Cardiac muscle cell (in vitro differentiated cells and primary cell): Measurements from ENCODE around the gene PLXDC1. TPM values are rescaled to one million over a fixed set of nuclear protein-coding genes. Genes with fewer than 3 reads are reported as not detected.
A peak's percentile ranks its signal among the peaks of the same experiment; 100 is the strongest.
"Not testable (repeated sequence)": the region's sequence is repeated elsewhere in the genome, so short reads cannot be mapped to it uniquely, and the experiment has no call there.

Source experiments
- DNase-seq, 2 donors: peaks; one replicate each; pipeline versions ENCODE4 v3.0.0 to v3.0.0-alpha.2; 2010 to 2017; ENCODE audit warnings: low read depth in 1 of 2, low spot score in 1 of 2
- H3K27ac ChIP-seq: fragments of 200-600 bp; sonication (generic); 2 replicates; pipeline ENCODE4 v1.5.1; 2016
- H3K27me3 ChIP-seq: fragments of 200-600 bp; sonication (generic); 2 replicates; pipeline ENCODE4 v1.6.0; 2016; ENCODE audit warnings: control low read depth
- H3K36me3 ChIP-seq: fragments of 200-600 bp; sonication (generic); 2 replicates; pipeline ENCODE4 v1.5.1; 2016; ENCODE audit warnings: control low read depth
- H3K4me1 ChIP-seq: fragments of 200-600 bp; sonication (generic); 2 replicates; pipeline ENCODE4 v1.8.1; 2017; ENCODE audit warnings: low read depth, mild to moderate bottlenecking, mixed run types
- H3K4me3 ChIP-seq: fragments of 200-600 bp; sonication (generic); 2 replicates; pipeline ENCODE4 v1.5.1; 2016; ENCODE audit warnings: mild to moderate bottlenecking
- H3K9me3 ChIP-seq: fragments of 200-600 bp; sonication (generic); 2 replicates; pipeline ENCODE4 v1.5.1; 2017; ENCODE audit warnings: low read depth, mild to moderate bottlenecking, control low read depth
- polyA plus RNA-seq: library from polyadenylated mRNA; unstranded; fragments of >200 nt; fragmentation: Nextera tagmentation; extraction: Ambion mirVana; gene quantifications from 2 replicates; pipeline ENCODE4 v1.2.1, GENCODE V29; 2016
- total RNA-seq: library from RNA; depleted of rRNA; stranded (reverse); fragments of >200 nt; gene quantifications from 2 replicates; pipeline ENCODE4 v1.2.3, GENCODE V29; 2016
- TF ChIP-seq, protein P1 (sequence below): IDR thresholded peaks from 2 replicates; pipeline ENCODE4 v1.5.1; 2012; ENCODE audit warnings: low read depth, mild to moderate bottlenecking, low read length

PLXDC1 gene
- total and polyA plus RNA-seq, 2 experiments from 2014 or later = 6.3 to 25.0 TPM

DNA sequence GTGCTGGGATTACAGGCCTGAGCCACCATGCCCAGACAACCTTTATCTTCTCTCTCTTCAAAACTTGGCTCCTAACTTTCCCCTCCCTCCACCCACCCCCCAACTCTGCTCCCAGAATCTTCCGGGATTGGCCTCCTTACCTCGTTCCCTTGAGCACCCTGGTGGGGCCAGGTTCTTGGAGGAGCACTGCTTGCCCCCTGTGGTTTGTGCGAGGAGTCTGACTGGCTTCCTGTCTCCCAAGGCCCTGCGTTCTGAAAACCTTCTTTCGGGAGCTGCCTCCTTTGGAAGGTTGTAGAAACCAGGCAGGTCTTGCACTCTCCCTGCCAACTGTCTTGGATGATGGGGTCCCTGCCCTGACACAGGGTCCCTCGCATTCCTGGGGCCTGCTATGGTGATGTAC is 19.8 kb downstream of the PLXDC1 start:
- Histone ChIP-seq H3K36me3 (no peaks in the 10 kb centered on the region), H3K27me3 (no peaks in the 10 kb centered on the region), H3K4me3 (no peak overlapping the region), H3K9me3 (no peaks in the 10 kb centered on the region), H3K27ac (no peak overlapping the region), H3K4me1 (no peaks in the 10 kb centered on the region)
- TF ChIP-seq, protein P1, sequence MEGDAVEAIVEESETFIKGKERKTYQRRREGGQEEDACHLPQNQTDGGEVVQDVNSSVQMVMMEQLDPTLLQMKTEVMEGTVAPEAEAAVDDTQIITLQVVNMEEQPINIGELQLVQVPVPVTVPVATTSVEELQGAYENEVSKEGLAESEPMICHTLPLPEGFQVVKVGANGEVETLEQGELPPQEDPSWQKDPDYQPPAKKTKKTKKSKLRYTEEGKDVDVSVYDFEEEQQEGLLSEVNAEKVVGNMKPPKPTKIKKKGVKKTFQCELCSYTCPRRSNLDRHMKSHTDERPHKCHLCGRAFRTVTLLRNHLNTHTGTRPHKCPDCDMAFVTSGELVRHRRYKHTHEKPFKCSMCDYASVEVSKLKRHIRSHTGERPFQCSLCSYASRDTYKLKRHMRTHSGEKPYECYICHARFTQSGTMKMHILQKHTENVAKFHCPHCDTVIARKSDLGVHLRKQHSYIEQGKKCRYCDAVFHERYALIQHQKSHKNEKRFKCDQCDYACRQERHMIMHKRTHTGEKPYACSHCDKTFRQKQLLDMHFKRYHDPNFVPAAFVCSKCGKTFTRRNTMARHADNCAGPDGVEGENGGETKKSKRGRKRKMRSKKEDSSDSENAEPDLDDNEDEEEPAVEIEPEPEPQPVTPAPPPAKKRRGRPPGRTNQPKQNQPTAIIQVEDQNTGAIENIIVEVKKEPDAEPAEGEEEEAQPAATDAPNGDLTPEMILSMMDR = no peak
- DNase-seq = peak in 1 of 2 donors; percentile 45

DNA sequence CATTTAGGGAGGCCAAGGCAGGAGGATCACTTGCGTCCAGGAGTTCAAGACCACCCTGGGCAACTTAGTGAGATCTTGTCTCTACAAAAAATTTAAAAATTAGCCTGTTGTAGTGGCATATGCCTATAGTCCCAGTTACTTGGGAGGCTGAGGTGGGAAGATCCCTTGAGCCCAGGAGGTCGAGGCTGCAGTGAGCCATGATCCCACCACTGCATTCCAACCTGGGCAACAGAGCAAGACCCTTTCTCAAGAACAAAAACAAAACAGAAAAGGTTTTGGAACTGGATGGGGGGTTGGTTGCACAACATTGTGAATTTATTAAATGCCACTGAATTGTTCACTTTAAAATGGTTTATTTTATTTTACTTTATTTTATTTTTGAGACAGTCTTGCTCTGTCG is 21.2 kb downstream of the PLXDC1 start:
- no peak overlapping the region for H3K4me3 ChIP-seq
- no peaks in the 10 kb centered on the region for H3K36me3 ChIP-seq
- no peak overlapping the region for H3K27ac ChIP-seq
- no peaks in the 10 kb centered on the region for H3K27me3 ChIP-seq
- no peak for DNase-seq
- no peaks in the 10 kb centered on the region for H3K9me3 ChIP-seq
- H3K4me1 ChIP-seq = no peaks in the 10 kb centered on the region
- TF ChIP-seq, protein P1 = no peak

DNA sequence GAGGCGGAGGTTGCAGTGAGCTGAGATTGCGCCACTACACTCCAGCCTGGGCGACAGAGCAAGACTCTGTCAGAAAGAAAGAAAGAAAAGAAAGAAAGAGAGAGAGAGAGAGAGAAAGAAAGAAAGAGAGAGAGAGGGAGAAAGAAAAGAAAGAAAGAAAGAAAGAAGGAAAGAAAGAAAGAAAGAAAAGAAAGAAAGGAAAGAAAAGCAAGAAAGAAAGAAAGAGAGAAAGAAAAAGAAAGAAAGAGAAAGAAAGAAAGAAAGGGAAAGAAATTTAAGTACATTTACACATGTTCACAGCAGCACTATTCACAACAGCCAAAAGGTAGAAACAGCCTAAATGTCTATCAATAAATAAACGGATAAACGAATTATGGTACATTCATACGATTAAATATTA is 21.9 kb downstream of the PLXDC1 start:
- H3K4me1 ChIP-seq, H3K36me3 ChIP-seq, H3K27me3 ChIP-seq: not testable (repeated sequence)

DNA sequence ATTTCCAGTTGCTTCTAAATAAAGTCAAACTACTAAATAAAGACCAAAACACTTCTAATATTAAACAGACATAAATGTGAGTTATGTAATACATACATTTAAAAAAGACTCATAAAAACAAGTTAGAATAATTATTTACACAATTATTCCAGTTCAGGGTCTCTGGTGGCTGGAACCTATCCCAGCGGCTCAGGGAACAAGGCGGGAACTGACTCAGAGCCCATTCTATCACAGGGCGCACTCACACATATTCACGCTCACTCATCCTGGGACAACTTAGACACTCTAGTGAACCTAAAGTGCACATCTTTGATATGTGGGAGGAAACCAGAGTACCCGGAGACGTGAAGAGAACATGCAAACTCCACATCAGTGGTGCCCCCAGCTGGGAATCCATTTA is 25.0 kb downstream of the PLXDC1 start:
- Histone ChIP-seq H3K4me1 (no peaks in the 10 kb centered on the region), H3K36me3 (no peaks in the 10 kb centered on the region), H3K4me3 (no peak overlapping the region), H3K9me3 (no peaks in the 10 kb centered on the region), H3K27me3 (no peaks in the 10 kb centered on the region), H3K27ac (no peak overlapping the region)
- TF ChIP-seq, protein P1 = no peak
- DNase-seq = no peak

More for the DNA sequence above, 21.9 kb downstream of the PLXDC1 start:
- DNase-seq, H3K9me3 ChIP-seq, H3K4me3 ChIP-seq, H3K27ac ChIP-seq: not testable (repeated sequence)

DNA sequence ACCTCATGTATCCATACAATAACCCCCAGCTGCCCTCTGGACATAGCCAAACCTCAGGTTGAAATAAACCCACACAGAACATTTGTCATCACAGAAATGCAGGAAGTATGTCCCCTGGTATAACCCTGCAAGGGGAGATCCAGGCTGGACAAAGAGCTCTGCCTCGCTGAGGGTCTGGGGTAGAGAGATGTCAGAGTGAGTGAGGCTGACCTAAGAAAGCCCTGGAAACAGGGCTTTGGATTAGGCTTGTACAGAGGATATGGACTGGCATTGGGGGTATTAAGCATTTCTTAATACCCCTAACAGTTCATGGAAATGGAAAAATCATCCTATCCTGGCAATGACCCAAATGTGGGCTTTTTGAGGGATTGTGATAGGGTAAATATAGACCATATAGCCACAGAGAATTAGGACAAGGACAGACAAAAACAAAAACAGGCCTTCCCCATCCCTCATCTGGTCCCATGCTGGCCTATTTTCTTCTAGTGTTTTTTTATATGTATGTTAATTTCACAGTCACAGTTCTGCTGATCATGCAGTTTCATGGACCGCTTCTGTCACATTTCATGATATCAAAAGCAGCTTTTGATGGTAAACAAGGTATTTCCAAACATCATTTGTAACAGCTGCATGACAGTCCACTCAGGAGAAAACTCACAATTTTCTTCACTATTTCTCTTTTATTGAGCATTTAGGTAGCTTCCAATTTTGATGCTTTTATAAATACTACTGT is 26.1 kb downstream of the PLXDC1 start:
- H3K9me3 ChIP-seq = no peaks in the 10 kb centered on the region
- no peak for DNase-seq
- no peaks in the 10 kb centered on the region for H3K4me1 ChIP-seq
- TF ChIP-seq, protein P1 = no peak
- no peaks in the 10 kb centered on the region for H3K36me3 ChIP-seq
- H3K4me3 ChIP-seq = no peak overlapping the region
- H3K27ac ChIP-seq = no peak overlapping the region
- H3K27me3 ChIP-seq = no peaks in the 10 kb centered on the region

DNA sequence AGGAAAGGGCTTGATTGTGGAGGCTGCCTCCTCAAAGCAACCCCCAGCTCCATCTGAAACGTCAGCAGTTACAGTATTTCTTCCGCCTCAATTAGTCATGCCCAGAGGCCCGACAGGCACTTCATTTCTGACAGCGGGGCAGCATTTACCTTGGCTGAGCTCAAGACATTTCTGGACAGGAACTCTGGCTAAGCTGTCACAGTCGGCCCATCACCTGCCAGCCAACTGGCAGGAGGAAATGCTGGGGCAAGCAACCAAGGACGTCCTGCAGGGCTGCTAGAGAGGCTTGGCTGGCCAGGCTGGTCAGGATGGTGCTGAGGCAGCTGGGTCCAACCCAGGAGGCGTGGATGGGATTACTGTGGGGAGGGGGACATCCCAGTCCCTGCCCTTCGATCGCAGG is 27.8 kb downstream of the PLXDC1 start:
- no peaks in the 10 kb centered on the region for H3K27me3 ChIP-seq
- no peaks in the 10 kb centered on the region for H3K4me1 ChIP-seq
- no peak for DNase-seq
- H3K27ac ChIP-seq = no peak overlapping the region
- no peak overlapping the region for H3K4me3 ChIP-seq
- TF ChIP-seq, protein P1 = no peak
- no peaks in the 10 kb centered on the region for H3K9me3 ChIP-seq
- no peaks in the 10 kb centered on the region for H3K36me3 ChIP-seq
